Mesenchymal stem cell (in vitro differentiated cells and primary cell): ENCODE data around the gene AKR1D1.
A peak's percentile ranks its signal among the peaks of the same experiment; 100 is the strongest.
"Not testable (repeated sequence)": the region's sequence is repeated elsewhere in the genome, so short reads cannot be mapped to it uniquely, and the experiment has no call there.

ENCODE experiments used
- DNase-seq: peaks from one replicate; pipeline ENCODE4 v3.0.0-alpha.2; 2013
- H2AFZ ChIP-seq: one replicate; pipeline ENCODE4 v1.6.1; 2013; ENCODE audit warnings: low read depth, mild to moderate bottlenecking, control low read depth, inconsistent platforms, low read length, moderate library complexity
- H2AK5ac ChIP-seq: 2 replicates; pipeline ENCODE4 v1.6.1; 2013; ENCODE audit warnings: low read length, moderate library complexity, mild to moderate bottlenecking, inconsistent platforms; ENCODE audit not compliant: severe bottlenecking
- H2BK120ac ChIP-seq: one replicate; pipeline ENCODE4 v1.6.1; 2013; ENCODE audit warnings: low read depth, mild to moderate bottlenecking, inconsistent platforms, low read length, moderate library complexity
- H2BK12ac ChIP-seq, 2 experiments: one replicate each; pipeline ENCODE4 v1.6.1; 2013; ENCODE audit warnings: inconsistent platforms in 2 of 2, low read length in 2 of 2, mild to moderate bottlenecking in 2 of 2, moderate library complexity in 2 of 2, control low read depth in 1 of 2
- H2BK15ac ChIP-seq: one replicate; pipeline ENCODE4 v1.6.1; 2013; ENCODE audit warnings: mild to moderate bottlenecking, low read depth, inconsistent platforms; ENCODE audit not compliant: poor library complexity, severe bottlenecking
- H2BK5ac ChIP-seq: 2 replicates; pipeline ENCODE4 v1.6.1; 2013; ENCODE audit warnings: low read depth, mild to moderate bottlenecking, low read length, control low read depth, inconsistent platforms; ENCODE audit not compliant: poor library complexity, severe bottlenecking
- H3K14ac ChIP-seq, 2 experiments: one replicate each; pipeline ENCODE4 v1.6.1; 2013; ENCODE audit warnings: inconsistent platforms in 2 of 2, low read length in 2 of 2, control low read depth in 1 of 2, mild to moderate bottlenecking in 1 of 2, moderate library complexity in 1 of 2
- H3K18ac ChIP-seq, 2 experiments: one replicate each; pipeline ENCODE4 v1.6.1; 2013; ENCODE audit warnings: inconsistent platforms in 2 of 2, low read length in 2 of 2, control low read depth in 1 of 2, low read depth in 1 of 2, mild to moderate bottlenecking in 1 of 2
- H3K23ac ChIP-seq, 2 experiments: one replicate each; pipeline ENCODE4 v1.6.1; 2013; ENCODE audit warnings: inconsistent platforms in 2 of 2, low read length in 2 of 2, mild to moderate bottlenecking in 2 of 2, moderate library complexity in 2 of 2, control low read depth in 1 of 2
- H3K27ac ChIP-seq: 2 replicates; pipeline ENCODE4 v1.5.1; 2013; ENCODE audit warnings: mild to moderate bottlenecking, moderate library complexity, low read length, control low read depth, inconsistent platforms; ENCODE audit not compliant: poor library complexity, severe bottlenecking
- H3K27me3 ChIP-seq, 2 experiments: 2 replicates each; pipeline versions ENCODE4 v1.6.1 to v1.7.0; 2013; ENCODE audit warnings: low read length in 2 of 2, mild to moderate bottlenecking in 2 of 2, moderate library complexity in 2 of 2, control low read depth in 1 of 2, inconsistent platforms in 1 of 2; ENCODE audit not compliant: control insufficient read depth in 1 of 2, insufficient read depth in 1 of 2
- H3K36me3 ChIP-seq, 2 experiments: 2 replicates each; pipeline versions ENCODE4 v1.6.1 to v1.7.0; 2013; ENCODE audit warnings: low read length in 2 of 2, control low read depth in 1 of 2, inconsistent platforms in 1 of 2, low read depth in 1 of 2, mild to moderate bottlenecking in 1 of 2; ENCODE audit not compliant: insufficient read depth in 2 of 2, control insufficient read depth in 1 of 2
- H3K4ac ChIP-seq, 2 experiments: one replicate each; pipeline ENCODE4 v1.6.1; 2013; ENCODE audit warnings: inconsistent platforms in 2 of 2, low read length in 2 of 2, mild to moderate bottlenecking in 2 of 2, moderate library complexity in 2 of 2, control low read depth in 1 of 2, low read depth in 1 of 2
- H3K4me1 ChIP-seq: 2 replicates; pipeline ENCODE4 v1.6.1; 2013; ENCODE audit warnings: low read depth, low read length, control low read depth; ENCODE audit not compliant: control insufficient read depth, insufficient read depth
- H3K4me2 ChIP-seq: 2 replicates; pipeline ENCODE4 v1.6.1; 2013; ENCODE audit warnings: low read length, mild to moderate bottlenecking, inconsistent platforms; ENCODE audit not compliant: poor library complexity, severe bottlenecking
- H3K4me3 ChIP-seq, 2 experiments: 2 replicates each; pipeline versions ENCODE4 v1.5.1 to v1.7.0; 2013; ENCODE audit warnings: low read length in 2 of 2, mild to moderate bottlenecking in 2 of 2, control low read depth in 1 of 2, low read depth in 1 of 2; ENCODE audit not compliant: insufficient read depth in 1 of 2
- H3K79me1 ChIP-seq: replicated peaks from 2 replicates; pipeline ENCODE4 v1.6.1; 2013; ENCODE audit warnings: mild to moderate bottlenecking, control low read depth, low read length, inconsistent platforms; ENCODE audit not compliant: poor library complexity, severe bottlenecking
- H3K9ac ChIP-seq: 2 replicates; pipeline ENCODE4 v1.7.0; 2013; ENCODE audit warnings: mild to moderate bottlenecking, low read length, moderate library complexity
- H3K9me3 ChIP-seq: 2 replicates; pipeline ENCODE4 v1.7.0; 2013; ENCODE audit warnings: mild to moderate bottlenecking, low read length; ENCODE audit not compliant: control insufficient read depth
- H4K8ac ChIP-seq: one replicate; pipeline ENCODE4 v1.6.1; 2013; ENCODE audit warnings: inconsistent platforms, mild to moderate bottlenecking, low read length, moderate library complexity
- H4K91ac ChIP-seq: one replicate; pipeline ENCODE4 v1.6.1; 2013; ENCODE audit warnings: mild to moderate bottlenecking, low read length, inconsistent platforms
- WGBS: methylation state at CpG from one replicate; pipeline ENCODE4 v1.1.7; 2013; ENCODE audit warnings: mixed read lengths; 5-methylcytosine and 5-hydroxymethylcytosine counted together

AKR1D1 gene

GRCh38 chr7:138089080-138089901 lies 13.0 kb downstream of the AKR1D1 start:
- H4K8ac ChIP-seq = no peak overlapping the region
- H2AK5ac ChIP-seq = no peak overlapping the region
- H3K9me3 ChIP-seq = no peaks in the 10 kb centered on the region
- no peak overlapping the region for H2BK5ac ChIP-seq
- no peak overlapping the region for H2BK120ac ChIP-seq
- H2AFZ ChIP-seq = no peak overlapping the region
- H3K4me2 ChIP-seq = no peak overlapping the region
- 96% methylated on average over 5 of the region's 9 CpGs for WGBS
- no peak overlapping the region for H3K23ac ChIP-seq
- no peak overlapping the region for H2BK12ac ChIP-seq
- H3K18ac ChIP-seq = no peak overlapping the region
- H3K14ac ChIP-seq = no peak overlapping the region
- no peaks in the 10 kb centered on the region for H3K36me3 ChIP-seq
- H3K4me3 ChIP-seq = no peak overlapping the region
- H3K79me1 ChIP-seq = no peaks in the 10 kb centered on the region
- H3K9ac ChIP-seq = no peak overlapping the region
- no peak overlapping the region for H2BK15ac ChIP-seq
- no peak overlapping the region for H3K27ac ChIP-seq
- DNase-seq = peak; percentile 4
- no peaks in the 10 kb centered on the region for H3K27me3 ChIP-seq
- H3K4me1 ChIP-seq = no peaks in the 10 kb centered on the region
- no peak overlapping the region for H3K4ac ChIP-seq
- no peak overlapping the region for H4K91ac ChIP-seq

- H3K4me1 ChIP-seq = no peaks in the 10 kb centered on the region
- no peaks in the 10 kb centered on the region for H3K27me3 ChIP-seq
- no peak overlapping the region for H4K8ac ChIP-seq
- no peak overlapping the region for H2AFZ ChIP-seq
- H3K9ac ChIP-seq = no peak overlapping the region
- H3K4ac ChIP-seq = no peak overlapping the region
- H3K14ac ChIP-seq = no peak overlapping the region
- no peaks in the 10 kb centered on the region for H3K79me1 ChIP-seq
- no peaks in the 10 kb centered on the region for H3K36me3 ChIP-seq
- no peak overlapping the region for H2AK5ac ChIP-seq
- H2BK15ac ChIP-seq = no peak overlapping the region
- H2BK12ac ChIP-seq = no peak overlapping the region
- DNase-seq = no peak
- H3K4me2 ChIP-seq = no peak overlapping the region
- H3K18ac ChIP-seq = no peak overlapping the region
- no peak overlapping the region for H2BK120ac ChIP-seq
- no peak overlapping the region for H3K4me3 ChIP-seq
- no peak overlapping the region for H4K91ac ChIP-seq
- H2BK5ac ChIP-seq = no peak overlapping the region
- 96% methylated on average over 2 of the region's 3 CpGs for WGBS
- H3K9me3 ChIP-seq = no peaks in the 10 kb centered on the region
- H3K23ac ChIP-seq = no peak overlapping the region
- no peak overlapping the region for H3K27ac ChIP-seq
These were observed 14.8 kb downstream of the AKR1D1 start for GRCh38 chr7:138091032-138091431.

GRCh38 chr7:138091840-138092239 lies 15.6 kb downstream of the AKR1D1 start:
- DNase-seq, H3K14ac ChIP-seq, H4K91ac ChIP-seq: not testable (repeated sequence)

GRCh38 chr7:138092486-138093028 lies 16.3 kb downstream of the AKR1D1 start:
- no peaks in the 10 kb centered on the region for H3K9me3 ChIP-seq
- H3K4me2 ChIP-seq = no peak overlapping the region
- H2BK5ac ChIP-seq = no peak overlapping the region
- no peak overlapping the region for H3K4me3 ChIP-seq
- no peak overlapping the region for H3K23ac ChIP-seq
- no peak overlapping the region for H3K14ac ChIP-seq
- no peak overlapping the region for H4K91ac ChIP-seq
- no peak overlapping the region for H2AFZ ChIP-seq
- no peak overlapping the region for H2BK120ac ChIP-seq
- no peak overlapping the region for H2AK5ac ChIP-seq
- H3K4ac ChIP-seq = no peak overlapping the region
- no peak overlapping the region for H3K18ac ChIP-seq
- H3K27me3 ChIP-seq = no peaks in the 10 kb centered on the region
- no peak overlapping the region for H2BK12ac ChIP-seq
- DNase-seq = no peak
- no peaks in the 10 kb centered on the region for H3K4me1 ChIP-seq
- H3K36me3 ChIP-seq = no peaks in the 10 kb centered on the region
- 85% methylated on average over 3 of the region's 6 CpGs for WGBS
- H2BK15ac ChIP-seq = no peak overlapping the region
- no peak overlapping the region for H3K9ac ChIP-seq
- no peak overlapping the region for H3K27ac ChIP-seq
- no peaks in the 10 kb centered on the region for H3K79me1 ChIP-seq
- no peak overlapping the region for H4K8ac ChIP-seq

More at GRCh38 chr7:138091840-138092239, 15.6 kb downstream of the AKR1D1 start:
- H3K23ac ChIP-seq, H2BK120ac ChIP-seq, H2BK5ac ChIP-seq, H3K4me2 ChIP-seq, H3K36me3 ChIP-seq, H3K27ac ChIP-seq, H3K4ac ChIP-seq, H3K4me3 ChIP-seq, H3K4me1 ChIP-seq, H3K9ac ChIP-seq, H2BK12ac ChIP-seq, H3K9me3 ChIP-seq, H3K18ac ChIP-seq, H2AK5ac ChIP-seq, H3K27me3 ChIP-seq, H2BK15ac ChIP-seq, H3K79me1 ChIP-seq, H4K8ac ChIP-seq, H2AFZ ChIP-seq: not testable (repeated sequence)
- WGBS = 96% methylated on average over 2 of the region's 2 CpGs
